Breast epithelium (tissue), 4 donors: ENCODE measurements around the gene TNS3. TPM values are rescaled to one million over a fixed set of nuclear protein-coding genes. Genes with fewer than 3 reads are reported as not detected.

Source experiments
- DNase-seq, 2 donors: peaks; one replicate each; pipeline ENCODE4 v3.0.0-alpha.2; 2019; ENCODE audit warnings: low spot score in 2 of 2
- H3K27ac ChIP-seq, 2 donors: fragments of 200-600 bp; sonication (generic) in 1 of 2; one replicate each; pipeline ENCODE4 v1.5.1; 2016 to 2019; ENCODE audit warnings: mild to moderate bottlenecking in 1 of 2
- H3K27me3 ChIP-seq, 2 donors: fragments of 200-600 bp; sonication (generic) in 1 of 2; one replicate each; pipeline versions ENCODE4 v1.5.1 to v1.6.0; 2017 to 2019; ENCODE audit warnings: control low read depth in 1 of 2, mild to moderate bottlenecking in 1 of 2
- H3K36me3 ChIP-seq: fragments of 200-600 bp; one replicate; pipeline ENCODE4 v1.5.1; 2019
- H3K4me1 ChIP-seq, 2 donors: fragments of 200-600 bp; sonication (generic); one replicate each; pipeline ENCODE4 v1.5.1; 2016 to 2019; ENCODE audit warnings: control low read depth in 1 of 2
- H3K4me3 ChIP-seq, 3 donors: fragments of 200-600 bp; sonication (generic); 1 replicate in 2 of 3; 2 replicates in 1 of 3; pipeline ENCODE4 v1.5.1; 2016 to 2019; ENCODE audit warnings: mild to moderate bottlenecking in 3 of 3, moderate library complexity in 2 of 3
- H3K9me3 ChIP-seq, 2 donors: fragments of 200-600 bp; sonication (generic) in 1 of 2; one replicate each; pipeline ENCODE4 v1.5.1; 2016 to 2019; ENCODE audit warnings: control low read depth in 1 of 2
- POLR2A ChIP-seq: fragments of 450-650 bp; IDR thresholded peaks from one replicate; pipeline ENCODE4 v1.6.1; 2016; ENCODE audit warnings: antibody characterized with exemption, mild to moderate bottlenecking, moderate library complexity
- POLR2AphosphoS5 ChIP-seq, 3 donors: sonication (generic); formaldehyde crosslinking; IDR thresholded peaks; one replicate each; pipeline ENCODE4 v1.6.1; 2017; ENCODE audit warnings: antibody characterized with exemption in 3 of 3
- intact Hi-C: fragments of 100-400 bp; cut with DNase I; formaldehyde crosslinking; loops from one replicate; pipeline ENCODE4 v1.15.1; 2023; ENCODE audit warnings: low total_unique reads
- total RNA-seq, 3 donors: library from RNA; depleted of rRNA; stranded (reverse); fragments of >200 nt; gene quantifications; one replicate each; pipeline ENCODE4 v1.1.0, GENCODE V29; 2016
- TF ChIP-seq, protein P1 (sequence below), 3 donors: fragments of 450-650 bp; IDR thresholded peaks; one replicate each; pipeline ENCODE4 v1.5.1; 2016 to 2017; ENCODE audit warnings: antibody characterized with exemption in 3 of 3, mild to moderate bottlenecking in 3 of 3, moderate library complexity in 3 of 3

Gene TNS3
- total RNA-seq, 3 donors from 2014 or later, result 41.0 to 78.1 (median 56.2) TPM

GRCh38 chr7:47538846-47539311 lies 43.0 kb downstream of the TNS3 start:
- Histone ChIP-seq H3K9me3 (no peaks in the 10 kb centered on the region), H3K4me3 (no peak overlapping the region), H3K4me1 (peaks cover 0 to 7% of the 10 kb centered on the region in 2 donors), H3K27me3 (no peaks in the 10 kb centered on the region), H3K36me3 (no peaks in the 10 kb centered on the region), H3K27ac (no peak overlapping the region)
- intact Hi-C loops, result loop anchor here (5.0 to 10.0 kb wide), 2 partner anchors 194 to 327 kb away; no protein-coding TSS in a partner anchor
- no peak for DNase-seq
- TF ChIP-seq, protein P1, sequence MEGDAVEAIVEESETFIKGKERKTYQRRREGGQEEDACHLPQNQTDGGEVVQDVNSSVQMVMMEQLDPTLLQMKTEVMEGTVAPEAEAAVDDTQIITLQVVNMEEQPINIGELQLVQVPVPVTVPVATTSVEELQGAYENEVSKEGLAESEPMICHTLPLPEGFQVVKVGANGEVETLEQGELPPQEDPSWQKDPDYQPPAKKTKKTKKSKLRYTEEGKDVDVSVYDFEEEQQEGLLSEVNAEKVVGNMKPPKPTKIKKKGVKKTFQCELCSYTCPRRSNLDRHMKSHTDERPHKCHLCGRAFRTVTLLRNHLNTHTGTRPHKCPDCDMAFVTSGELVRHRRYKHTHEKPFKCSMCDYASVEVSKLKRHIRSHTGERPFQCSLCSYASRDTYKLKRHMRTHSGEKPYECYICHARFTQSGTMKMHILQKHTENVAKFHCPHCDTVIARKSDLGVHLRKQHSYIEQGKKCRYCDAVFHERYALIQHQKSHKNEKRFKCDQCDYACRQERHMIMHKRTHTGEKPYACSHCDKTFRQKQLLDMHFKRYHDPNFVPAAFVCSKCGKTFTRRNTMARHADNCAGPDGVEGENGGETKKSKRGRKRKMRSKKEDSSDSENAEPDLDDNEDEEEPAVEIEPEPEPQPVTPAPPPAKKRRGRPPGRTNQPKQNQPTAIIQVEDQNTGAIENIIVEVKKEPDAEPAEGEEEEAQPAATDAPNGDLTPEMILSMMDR (IDR thresholded peaks at IDR 0.05), result no peak
- TF ChIP-seq POLR2A (no peak), POLR2AphosphoS5 (IDR thresholded peaks at IDR 0.05) (no peak)

DNA sequence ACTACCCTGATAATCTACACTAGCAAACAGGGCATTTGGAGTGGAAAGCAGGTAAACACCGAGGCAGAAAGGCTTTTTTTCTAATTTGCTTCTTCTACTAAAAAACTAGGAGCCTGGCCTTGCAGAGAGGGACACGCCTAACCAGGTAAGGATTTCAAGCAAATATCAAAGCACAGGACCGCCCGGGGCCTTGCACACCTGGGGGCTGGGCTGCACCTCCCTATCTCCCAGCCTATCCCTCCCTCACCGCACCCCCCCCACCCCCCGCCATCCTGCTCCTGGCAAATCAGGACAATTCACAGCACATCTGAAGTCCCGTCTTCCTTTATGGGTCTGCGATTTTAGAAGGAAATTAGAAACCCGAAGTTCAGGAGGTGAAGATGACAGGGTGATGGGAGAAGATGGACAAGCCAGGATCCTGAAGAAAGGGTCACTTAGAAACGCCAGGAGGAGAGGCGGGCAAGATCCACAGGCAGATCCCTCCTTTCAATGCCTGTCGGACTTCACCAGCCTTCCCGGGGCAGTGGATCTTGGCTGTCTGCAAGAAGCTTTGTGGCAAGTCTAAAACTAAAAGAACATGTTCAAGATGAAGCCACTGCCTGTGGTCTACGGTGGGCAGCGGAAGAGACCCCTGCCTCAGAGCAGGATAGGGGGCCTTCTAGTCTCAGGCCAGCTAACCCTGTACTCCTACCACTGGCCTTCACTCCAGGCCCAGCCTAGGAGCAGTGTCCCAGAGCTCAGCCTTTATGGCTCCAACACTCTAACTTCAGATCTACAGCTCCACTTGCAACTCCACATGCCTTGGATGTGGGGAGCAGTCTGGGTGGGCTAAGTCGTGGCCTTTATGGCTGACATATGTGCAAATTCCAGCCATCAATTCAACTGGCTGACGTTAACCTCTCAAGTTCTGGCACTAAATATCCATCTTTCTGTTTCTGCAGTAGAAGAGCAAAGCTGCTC lies 43.9 kb downstream of the TNS3 start:
- H3K4me1 ChIP-seq, result peaks cover 0 to 7% of the 10 kb centered on the region in 2 donors
- no peak for DNase-seq

DNA sequence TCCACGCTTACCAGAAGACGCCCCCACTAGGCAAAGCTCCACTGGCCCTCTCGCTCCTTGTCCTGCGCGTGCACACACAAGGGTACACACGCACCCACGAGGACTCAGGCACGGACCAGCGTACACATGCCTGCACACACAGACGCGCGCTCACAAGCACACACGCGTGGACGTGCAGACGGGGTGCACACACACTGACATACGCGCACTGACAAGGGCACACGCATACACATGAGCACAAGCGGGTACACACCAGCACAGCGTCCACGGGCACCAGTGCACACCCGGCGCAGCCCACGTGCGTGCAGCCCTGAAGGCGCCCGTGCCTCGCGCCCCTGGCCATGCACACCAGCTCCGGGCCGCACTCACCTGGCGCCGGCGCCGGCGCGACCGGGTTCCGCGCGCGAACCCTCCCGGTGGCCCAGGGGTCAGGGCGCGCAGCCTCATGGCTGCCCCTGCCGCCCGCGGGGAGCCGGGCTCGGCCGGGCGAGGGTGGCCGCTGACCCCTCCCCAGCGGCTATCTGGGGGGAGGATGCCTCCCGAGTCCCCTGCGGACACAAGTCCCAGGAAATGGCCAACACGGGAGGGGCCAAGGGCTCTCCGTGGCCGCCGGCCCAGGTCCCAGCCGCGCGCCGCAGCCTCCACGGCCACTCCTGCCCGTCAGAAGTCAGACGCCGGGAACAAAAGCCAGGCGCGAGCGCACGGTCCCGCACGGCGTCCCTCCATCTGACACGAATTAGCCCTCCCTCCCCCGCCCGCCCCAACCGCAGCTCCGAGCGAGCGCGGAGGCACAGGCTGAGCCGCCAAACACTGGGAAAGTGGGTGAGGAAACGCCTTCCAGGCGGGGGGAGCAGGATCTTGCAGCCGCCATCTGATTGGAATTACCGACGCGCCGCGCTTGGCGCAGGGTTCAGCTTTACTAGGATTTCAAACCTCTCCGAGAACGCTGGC lies 45.0 kb downstream of the TNS3 start:
- peak overlapping the region; percentile 45 to 72 (median 54) for H3K4me3 ChIP-seq
- no peaks in the 10 kb centered on the region for H3K36me3 ChIP-seq
- DNase-seq, result peak; percentile 43 to 68
- H3K4me1 ChIP-seq, result peaks cover 0 to 7% of the 10 kb centered on the region in 2 donors
- H3K27me3 ChIP-seq, result no peaks in the 10 kb centered on the region
- no peaks in the 10 kb centered on the region for H3K9me3 ChIP-seq
- H3K27ac ChIP-seq, result no peak overlapping the region
- peak in 1 of 3 donors; percentile 64 for TF ChIP-seq POLR2AphosphoS5 (IDR thresholded peaks at IDR 0.05)
- TF ChIP-seq, protein P1 (IDR thresholded peaks at IDR 0.05), result no peak
- intact Hi-C loops, result loop anchor here (5.0 to 10.0 kb wide), 2 partner anchors 192 to 325 kb away; no protein-coding TSS in a partner anchor

More for the DNA sequence above, 43.9 kb downstream of the TNS3 start:
- intact Hi-C loops, result loop anchor here (5.0 to 10.0 kb wide), 2 partner anchors 193 to 326 kb away; no protein-coding TSS in a partner anchor
- TF ChIP-seq POLR2A, result no peak
- TF ChIP-seq, protein P1 (IDR thresholded peaks at IDR 0.05), result no peak
- TF ChIP-seq POLR2AphosphoS5 (IDR thresholded peaks at IDR 0.05), result no peak
- Histone ChIP-seq H3K27me3 (no peaks in the 10 kb centered on the region), H3K4me3 (peak overlapping the region; percentile 45 to 72 (median 54)), H3K27ac (no peak overlapping the region), H3K9me3 (no peaks in the 10 kb centered on the region), H3K36me3 (no peaks in the 10 kb centered on the region)

GRCh38 chr7:47535704-47536628 lies 45.9 kb downstream of the TNS3 start:
- intact Hi-C loops, result loop anchor here (5.0 to 10.0 kb wide), 2 partner anchors 191 to 324 kb away; no protein-coding TSS in a partner anchor
- H3K4me3 ChIP-seq, result peak overlapping the region in 1 of 3 donors; percentile 54
- peak overlapping the region in 1 of 2 donors; percentile 9 for H3K27ac ChIP-seq
- no peak for DNase-seq
- no peaks in the 10 kb centered on the region for H3K27me3 ChIP-seq
- no peaks in the 10 kb centered on the region for H3K9me3 ChIP-seq
- no peaks in the 10 kb centered on the region for H3K36me3 ChIP-seq
- peaks cover 0 to 7% of the 10 kb centered on the region in 2 donors for H3K4me1 ChIP-seq
- TF ChIP-seq POLR2A, result no peak
- TF ChIP-seq POLR2AphosphoS5 (IDR thresholded peaks at IDR 0.05), result no peak
- TF ChIP-seq, protein P1 (IDR thresholded peaks at IDR 0.05), result no peak
